IMR-90 (cell line): ENCODE measurements around the gene MARCHF2.

Experiments used
- CTCF ChIP-seq: conservative IDR thresholded peaks from 2 replicates; pipeline ENCODE4 v1.5.1; 2012; ENCODE audit warnings: mild to moderate bottlenecking, low read depth, low read length, improper control_type of control experiment
- ELK1 ChIP-seq: fragments of 150-350 bp; IDR thresholded peaks from 2 replicates; pipeline ENCODE4 v1.6.1; 2016; ENCODE audit warnings: low read depth, mild to moderate bottlenecking, low read length, moderate library complexity, borderline replicate concordance

- TF ChIP-seq CTCF (no peak), ELK1 (no peak)
Measured at GRCh38 chr19:8449830-8450229, 36.7 kb downstream of the MARCHF2 start.
